ENCODE measurements around the gene KLC3. TPM values are rescaled to one million over a fixed set of nuclear protein-coding genes. Genes with fewer than 3 reads are reported as not detected.

Gene KLC3
- polyA plus RNA-seq, 2 donors: 15.0 to 24.2 TPM

DNA sequence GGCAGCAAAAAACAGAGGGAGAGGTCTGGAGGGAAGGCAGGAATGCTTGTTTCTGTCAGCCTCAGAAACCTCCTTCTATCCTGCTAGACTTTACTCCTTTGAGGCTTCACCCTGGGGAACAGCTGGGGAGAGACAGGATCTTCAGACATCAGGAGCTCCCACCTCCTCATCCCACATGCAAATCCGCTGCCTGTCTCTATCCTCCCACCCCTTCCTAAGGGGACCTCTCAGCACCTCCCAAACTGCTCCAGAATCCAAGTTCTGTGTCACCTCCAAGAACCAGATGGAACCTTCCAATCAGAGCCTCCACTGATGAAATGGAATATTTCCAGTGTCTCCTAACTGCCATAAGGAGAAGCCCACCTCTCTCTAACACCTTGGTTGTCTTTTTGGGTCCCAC, 39.6 kb downstream of the KLC3 start:
- peaks cover 0 to 7% of the 10 kb centered on the region in 2 donors for H3K36me3 ChIP-seq (ENCODE audit: control insufficient read depth in 2 of 2, insufficient read depth in 2 of 2, low read length in 1 of 2)
- no peak overlapping the region for H3K4me3 ChIP-seq (ENCODE audit: low read depth in 1 of 2, low read length in 2 of 2)
- no peaks in the 10 kb centered on the region for H3K9me3 ChIP-seq (ENCODE audit: control insufficient read depth in 2 of 2, insufficient read depth in 1 of 2, low read depth in 1 of 2, low read length in 1 of 2)
- H3K27me3 ChIP-seq (ENCODE audit: control insufficient read depth in 1 of 2, insufficient read depth in 2 of 2, low read length in 2 of 2): no peaks in the 10 kb centered on the region
- WGBS, 2 donors: 88 to 91% methylated on average over 1 of the region's 1 CpG
- no peak overlapping the region for H3K27ac ChIP-seq (ENCODE audit: low read depth in 2 of 2, low read length in 1 of 2)
- peaks cover 0 to 2% of the 10 kb centered on the region in 2 donors for H3K4me1 ChIP-seq (ENCODE audit: control insufficient read depth in 2 of 2, insufficient read depth in 2 of 2, low read length in 1 of 2)

DNA sequence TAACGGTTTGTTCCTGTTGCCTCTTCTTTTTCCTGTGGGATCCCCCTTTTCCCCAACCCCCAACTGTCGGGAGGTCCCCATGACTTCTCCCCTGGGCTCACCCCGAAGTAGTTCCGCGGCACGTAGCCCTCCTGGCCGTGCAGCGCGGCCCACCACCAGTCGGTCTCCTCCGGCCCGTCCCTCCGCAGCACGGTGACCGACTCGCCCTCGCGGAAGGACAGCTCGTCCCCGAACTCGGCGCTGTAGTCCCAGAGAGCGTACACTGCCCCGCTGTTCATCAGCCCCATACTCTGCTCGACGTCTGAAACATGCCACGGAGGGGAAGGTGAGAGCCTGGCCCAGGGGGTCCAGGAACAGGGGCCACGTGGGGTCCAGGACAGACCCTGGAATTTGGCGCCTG, 41.9 kb downstream of the KLC3 start:
- Histone ChIP-seq H3K4me1 (ENCODE audit: control insufficient read depth in 2 of 2, insufficient read depth in 2 of 2, low read length in 1 of 2) (peaks cover 0 to 8% of the 10 kb centered on the region in 2 donors), H3K4me3 (ENCODE audit: low read depth in 1 of 2, low read length in 2 of 2) (no peak overlapping the region), H3K9me3 (ENCODE audit: control insufficient read depth in 2 of 2, insufficient read depth in 1 of 2, low read depth in 1 of 2, low read length in 1 of 2) (peaks cover 0 to 2% of the 10 kb centered on the region in 2 donors), H3K27ac (ENCODE audit: low read depth in 2 of 2, low read length in 1 of 2) (no peak overlapping the region), H3K36me3 (ENCODE audit: control insufficient read depth in 2 of 2, insufficient read depth in 2 of 2, low read length in 1 of 2) (peaks cover 0 to 12% of the 10 kb centered on the region in 2 donors), H3K27me3 (ENCODE audit: control insufficient read depth in 1 of 2, insufficient read depth in 2 of 2, low read length in 2 of 2) (peaks cover 0 to 6% of the 10 kb centered on the region in 2 donors)
- 89 to 93% methylated on average over 29 of the region's 29 CpGs for WGBS, 2 donors

DNA sequence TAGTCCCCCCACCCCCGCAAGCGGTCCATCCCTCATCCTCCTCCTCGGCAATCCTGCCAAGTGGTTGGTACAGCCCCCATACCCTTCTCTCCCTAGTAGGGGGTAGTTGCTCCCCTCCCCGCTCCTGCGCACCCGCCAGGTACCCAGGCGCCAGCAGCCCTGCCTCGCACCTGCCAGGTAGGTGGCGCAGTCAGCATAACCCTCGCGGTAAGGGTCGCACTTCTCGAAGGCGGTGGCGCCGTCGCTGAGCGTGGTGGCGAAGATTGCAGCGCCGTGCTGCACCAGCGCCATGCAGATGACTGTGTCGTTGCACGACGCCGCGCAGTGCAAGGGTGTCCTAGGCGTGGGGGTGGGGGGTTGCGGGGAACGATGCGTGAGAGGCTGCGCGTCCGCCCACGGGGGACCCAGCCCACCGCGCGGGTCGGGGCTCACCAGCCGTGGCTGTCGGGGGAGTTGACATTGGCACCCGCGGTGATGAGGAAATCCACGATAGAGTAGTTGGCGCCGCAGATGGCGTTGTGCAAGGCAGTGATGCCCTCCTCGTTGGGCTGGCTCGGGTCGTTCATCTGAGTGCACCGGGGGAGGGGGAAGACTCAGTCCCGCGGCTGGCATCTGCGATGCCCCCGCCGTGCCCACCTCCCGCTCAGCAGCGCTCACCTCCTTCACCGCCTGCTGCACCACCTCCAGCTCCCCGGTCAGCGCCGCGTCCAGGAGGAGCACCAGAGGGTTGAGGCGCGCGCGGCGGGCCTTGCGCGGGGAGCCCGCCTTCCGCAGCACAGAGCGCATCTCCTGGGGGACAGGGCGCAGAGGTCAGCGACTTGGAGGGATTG, 45.1 kb downstream of the KLC3 start:
- Histone ChIP-seq H3K4me1 (ENCODE audit: control insufficient read depth in 2 of 2, insufficient read depth in 2 of 2, low read length in 1 of 2) (peaks cover 0 to 8% of the 10 kb centered on the region in 2 donors), H3K27ac (ENCODE audit: low read depth in 2 of 2, low read length in 1 of 2) (no peak overlapping the region), H3K36me3 (ENCODE audit: control insufficient read depth in 2 of 2, insufficient read depth in 2 of 2, low read length in 1 of 2) (peaks cover 0 to 14% of the 10 kb centered on the region in 2 donors), H3K4me3 (ENCODE audit: low read depth in 1 of 2, low read length in 2 of 2) (no peak overlapping the region), H3K9me3 (ENCODE audit: control insufficient read depth in 2 of 2, insufficient read depth in 1 of 2, low read depth in 1 of 2, low read length in 1 of 2) (peaks cover 0 to 2% of the 10 kb centered on the region in 2 donors), H3K27me3 (ENCODE audit: control insufficient read depth in 1 of 2, insufficient read depth in 2 of 2, low read length in 2 of 2) (peaks cover 0 to 6% of the 10 kb centered on the region in 2 donors)
- 24 to 31% methylated on average over 75 of the region's 75 CpGs for WGBS, 2 donors

DNA sequence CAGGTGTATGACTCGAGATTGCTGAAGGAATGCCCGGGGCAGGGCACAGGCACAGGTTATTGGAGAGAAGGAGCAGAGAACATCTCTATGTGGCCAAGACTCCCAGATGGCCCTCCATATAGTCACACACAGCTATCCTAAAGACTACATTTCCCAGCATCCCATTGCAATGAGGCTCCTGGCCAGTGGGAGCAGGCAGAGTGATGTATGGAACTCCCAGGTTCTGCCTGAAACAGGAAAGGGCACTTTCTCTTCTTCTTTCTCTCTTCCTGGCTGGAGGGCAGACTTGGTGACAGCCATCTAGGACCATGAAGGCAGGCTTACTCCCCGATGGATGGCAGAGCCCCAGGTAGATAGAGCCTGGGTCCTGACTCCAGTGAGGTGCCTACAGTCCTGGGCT, 50.8 kb downstream of the KLC3 start:
- Histone ChIP-seq H3K9me3 (ENCODE audit: control insufficient read depth in 2 of 2, insufficient read depth in 1 of 2, low read depth in 1 of 2, low read length in 1 of 2) (no peaks in the 10 kb centered on the region), H3K4me1 (ENCODE audit: control insufficient read depth in 2 of 2, insufficient read depth in 2 of 2, low read length in 1 of 2) (no peaks in the 10 kb centered on the region), H3K27me3 (ENCODE audit: control insufficient read depth in 1 of 2, insufficient read depth in 2 of 2, low read length in 2 of 2) (no peaks in the 10 kb centered on the region), H3K4me3 (ENCODE audit: low read depth in 1 of 2, low read length in 2 of 2) (no peak overlapping the region), H3K36me3 (ENCODE audit: control insufficient read depth in 2 of 2, insufficient read depth in 2 of 2, low read length in 1 of 2) (peaks cover 5 to 19% of the 10 kb centered on the region in 2 donors), H3K27ac (ENCODE audit: low read depth in 2 of 2, low read length in 1 of 2) (peak overlapping the region in 1 of 2 donors; percentile 13)
- WGBS, 2 donors: 62 to 69% methylated on average over 3 of the region's 3 CpGs

DNA sequence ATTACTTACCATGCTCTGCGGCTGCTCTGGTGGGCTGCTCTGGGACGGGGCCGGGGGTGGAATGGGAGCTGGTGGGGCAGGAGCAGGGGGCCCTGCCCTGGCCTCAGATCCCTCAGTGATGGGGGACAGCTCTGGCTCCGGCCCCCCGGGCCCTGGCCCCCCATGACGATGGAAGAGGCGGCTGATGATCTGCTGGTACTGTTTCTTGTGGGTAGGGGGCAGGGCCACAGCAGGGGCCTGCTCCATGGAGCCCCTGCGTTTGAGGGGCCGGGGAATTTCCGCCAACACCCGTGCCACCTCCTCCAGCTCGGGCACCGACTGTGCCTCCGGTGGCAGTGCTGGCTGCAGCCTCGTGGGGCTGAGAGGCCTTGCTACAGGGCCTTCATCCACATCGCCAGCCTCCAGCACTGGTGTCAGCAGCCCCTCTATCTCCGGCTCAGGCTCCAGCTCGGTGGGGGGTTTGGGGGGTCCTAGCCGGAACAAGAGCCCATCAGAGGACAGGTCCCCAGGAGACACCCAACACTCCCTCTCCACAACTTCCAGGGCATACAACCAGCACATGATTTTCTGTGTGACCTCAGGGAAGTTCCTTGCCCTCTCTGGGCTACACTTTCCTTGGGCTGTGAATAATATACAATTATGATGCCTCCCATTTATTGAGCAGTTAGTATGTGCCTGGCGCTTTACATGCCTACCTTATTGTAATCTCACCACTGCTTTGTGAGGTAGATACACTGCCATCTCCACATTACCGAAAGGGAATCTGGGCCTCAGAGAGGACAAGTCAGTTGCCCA, 51.5 kb downstream of the KLC3 start:
- Histone ChIP-seq H3K4me3 (ENCODE audit: low read depth in 1 of 2, low read length in 2 of 2) (no peak overlapping the region), H3K27me3 (ENCODE audit: control insufficient read depth in 1 of 2, insufficient read depth in 2 of 2, low read length in 2 of 2) (no peaks in the 10 kb centered on the region), H3K36me3 (ENCODE audit: control insufficient read depth in 2 of 2, insufficient read depth in 2 of 2, low read length in 1 of 2) (peaks cover 8 to 26% of the 10 kb centered on the region in 2 donors), H3K27ac (ENCODE audit: low read depth in 2 of 2, low read length in 1 of 2) (no peak overlapping the region), H3K9me3 (ENCODE audit: control insufficient read depth in 2 of 2, insufficient read depth in 1 of 2, low read depth in 1 of 2, low read length in 1 of 2) (no peaks in the 10 kb centered on the region), H3K4me1 (ENCODE audit: control insufficient read depth in 2 of 2, insufficient read depth in 2 of 2, low read length in 1 of 2) (no peaks in the 10 kb centered on the region)
- WGBS, 2 donors: 93% methylated on average over 21 of the region's 21 CpGs

DNA sequence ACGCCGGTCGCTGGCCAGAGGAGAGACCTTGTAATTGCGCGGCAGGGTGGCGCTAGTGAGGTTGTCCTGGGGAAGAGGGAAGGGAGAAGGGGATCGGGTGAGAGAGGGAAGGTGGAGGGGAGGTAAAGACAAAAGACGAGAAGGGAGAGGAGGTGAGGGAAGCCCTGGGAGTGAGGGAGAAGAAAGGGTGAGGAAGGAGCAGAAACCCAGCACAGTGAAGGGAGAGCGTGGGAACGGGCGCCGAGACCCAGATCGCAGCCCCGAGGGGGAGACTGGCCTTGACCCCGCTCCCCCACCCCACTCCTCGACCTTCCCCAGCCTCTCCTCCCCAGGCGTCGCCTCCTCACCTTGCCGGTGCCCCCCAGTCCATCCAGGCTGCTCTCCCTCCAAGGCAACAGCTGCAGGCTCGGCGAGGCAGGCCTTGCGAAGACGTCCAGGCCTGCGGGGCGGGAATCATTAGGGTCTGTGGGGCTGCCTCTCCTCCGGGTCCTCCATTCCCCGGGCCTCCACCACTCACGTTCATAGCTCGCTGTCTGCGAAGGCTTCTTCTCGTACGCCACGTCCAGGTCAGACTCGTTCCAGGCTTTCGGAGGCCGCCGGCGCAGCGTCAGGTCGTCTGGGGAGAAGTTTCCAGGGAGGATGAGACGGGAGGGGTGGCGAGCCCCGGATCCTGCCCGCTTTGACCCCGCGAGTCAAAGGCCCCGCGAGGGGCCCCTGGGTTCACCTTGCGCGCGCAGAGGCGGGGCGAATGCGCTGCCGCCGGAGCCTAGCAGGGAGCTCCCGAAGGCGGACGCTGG, 55.5 kb downstream of the KLC3 start:
- H3K9me3 ChIP-seq (ENCODE audit: control insufficient read depth in 2 of 2, insufficient read depth in 1 of 2, low read depth in 1 of 2, low read length in 1 of 2): no peaks in the 10 kb centered on the region
- peaks cover 2 to 3% of the 10 kb centered on the region in 2 donors for H3K4me1 ChIP-seq (ENCODE audit: control insufficient read depth in 2 of 2, insufficient read depth in 2 of 2, low read length in 1 of 2)
- 70 to 76% methylated on average over 53 to 59 of the region's 59 CpGs for WGBS, 2 donors
- H3K4me3 ChIP-seq (ENCODE audit: low read depth in 1 of 2, low read length in 2 of 2): no peak overlapping the region
- H3K27me3 ChIP-seq (ENCODE audit: control insufficient read depth in 1 of 2, insufficient read depth in 2 of 2, low read length in 2 of 2): no peaks in the 10 kb centered on the region
- no peak overlapping the region for H3K27ac ChIP-seq (ENCODE audit: low read depth in 2 of 2, low read length in 1 of 2)
- peaks cover 8 to 24% of the 10 kb centered on the region in 2 donors for H3K36me3 ChIP-seq (ENCODE audit: control insufficient read depth in 2 of 2, insufficient read depth in 2 of 2, low read length in 1 of 2)

DNA sequence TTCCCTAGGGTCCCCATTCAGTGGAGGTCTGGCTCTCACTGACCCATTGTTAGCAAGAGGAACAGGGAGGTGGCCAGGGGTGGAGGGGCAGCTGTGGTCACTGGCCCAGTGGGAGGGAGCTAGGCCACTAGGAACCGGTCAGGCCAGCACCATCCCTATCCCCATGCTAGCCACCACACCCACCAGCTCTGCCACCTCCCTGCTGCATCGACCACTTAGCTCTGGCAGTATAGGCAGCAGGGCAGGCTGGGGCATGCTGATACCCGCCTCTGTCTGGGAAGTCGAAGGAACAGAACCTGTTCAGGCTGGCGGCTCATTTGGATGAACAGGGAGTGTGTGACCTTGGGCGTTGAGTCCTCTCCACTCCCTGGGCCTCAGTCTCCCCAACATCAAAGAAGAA, 59.6 kb downstream of the KLC3 start:
- peaks cover 8 to 16% of the 10 kb centered on the region in 2 donors for H3K36me3 ChIP-seq (ENCODE audit: control insufficient read depth in 2 of 2, insufficient read depth in 2 of 2, low read length in 1 of 2)
- 40 to 49% methylated on average over 6 of the region's 6 CpGs for whole genome bisulfite sequencing, 2 donors
- no peaks in the 10 kb centered on the region for H3K27me3 ChIP-seq (ENCODE audit: control insufficient read depth in 1 of 2, insufficient read depth in 2 of 2, low read length in 2 of 2)
- peaks cover 2 to 3% of the 10 kb centered on the region in 2 donors for H3K4me1 ChIP-seq (ENCODE audit: control insufficient read depth in 2 of 2, insufficient read depth in 2 of 2, low read length in 1 of 2)
- peak overlapping the region; percentile 53 to 81 for H3K27ac ChIP-seq (ENCODE audit: low read depth in 2 of 2, low read length in 1 of 2)
- H3K4me3 ChIP-seq (ENCODE audit: low read depth in 1 of 2, low read length in 2 of 2): no peak overlapping the region
- H3K9me3 ChIP-seq (ENCODE audit: control insufficient read depth in 2 of 2, insufficient read depth in 1 of 2, low read depth in 1 of 2, low read length in 1 of 2): no peaks in the 10 kb centered on the region
